OCI-LY1 (cell line): Measurements from ENCODE around the gene NELL1.

Experiments used
- EZH2 ChIP-seq: fragments of 200-600 bp; sonication (generic), shearing (Covaris generic); IDR thresholded peaks from 2 replicates; pipeline ENCODE4 v1.8.0; 2017; ENCODE audit warnings: borderline replicate concordance, mixed run types, mild to moderate bottlenecking, antibody characterized with exemption, low read length, moderate library complexity, mixed read lengths
- TF ChIP-seq, protein P1 (sequence below): fragments of 200-600 bp; sonication (generic), shearing (Covaris generic); IDR thresholded peaks from 2 replicates; pipeline ENCODE4 v1.5.1; 2017; ENCODE audit warnings: mild to moderate bottlenecking, antibody characterized with exemption, low read length, moderate library complexity, mixed read lengths

- TF ChIP-seq, protein P1, sequence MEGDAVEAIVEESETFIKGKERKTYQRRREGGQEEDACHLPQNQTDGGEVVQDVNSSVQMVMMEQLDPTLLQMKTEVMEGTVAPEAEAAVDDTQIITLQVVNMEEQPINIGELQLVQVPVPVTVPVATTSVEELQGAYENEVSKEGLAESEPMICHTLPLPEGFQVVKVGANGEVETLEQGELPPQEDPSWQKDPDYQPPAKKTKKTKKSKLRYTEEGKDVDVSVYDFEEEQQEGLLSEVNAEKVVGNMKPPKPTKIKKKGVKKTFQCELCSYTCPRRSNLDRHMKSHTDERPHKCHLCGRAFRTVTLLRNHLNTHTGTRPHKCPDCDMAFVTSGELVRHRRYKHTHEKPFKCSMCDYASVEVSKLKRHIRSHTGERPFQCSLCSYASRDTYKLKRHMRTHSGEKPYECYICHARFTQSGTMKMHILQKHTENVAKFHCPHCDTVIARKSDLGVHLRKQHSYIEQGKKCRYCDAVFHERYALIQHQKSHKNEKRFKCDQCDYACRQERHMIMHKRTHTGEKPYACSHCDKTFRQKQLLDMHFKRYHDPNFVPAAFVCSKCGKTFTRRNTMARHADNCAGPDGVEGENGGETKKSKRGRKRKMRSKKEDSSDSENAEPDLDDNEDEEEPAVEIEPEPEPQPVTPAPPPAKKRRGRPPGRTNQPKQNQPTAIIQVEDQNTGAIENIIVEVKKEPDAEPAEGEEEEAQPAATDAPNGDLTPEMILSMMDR, result no peak
- no peak for TF ChIP-seq EZH2
These were observed 884.4 kb downstream of the NELL1 start for GRCh38 chr11:21553795-21554194.
